Caco-2 (cell line): ENCODE data around the gene RALGAPA2. TPM values are rescaled to one million over a fixed set of nuclear protein-coding genes. Genes with fewer than 3 reads are reported as not detected.

Experiments used
- BruUV-seq: library from RNA; stranded (reverse); fragments of 400-500 nt; replicated peaks from 2 replicates; lab custom pipeline; 2021; lab: Mats Ljungman, UMichigan
- CTCF ChIA-PET: fragments of 300-600 bp; sonication (Branson Sonifier 250); formaldehyde crosslinking; loops from one replicate; lab custom pipeline; 2022; ENCODE audit warnings: antibody characterized with exemption; lab: Charles Lee
- POLR2A ChIA-PET: fragments of 300-600 bp; sonication (Branson Sonifier 250); formaldehyde crosslinking; loops from one replicate; lab custom pipeline; 2022; ENCODE audit warnings: antibody characterized with exemption; lab: Charles Lee
- DNase-seq, 2 experiments: peaks; one replicate each; pipeline versions ENCODE4 v3.0.0 to v3.0.0-alpha.2; 2020 to 2022
- H3K27me3 ChIP-seq: replicated peaks from 2 replicates; pipeline ENCODE4 v1.6.0; 2011; ENCODE audit warnings: low read length; ENCODE audit not compliant: control insufficient read depth, insufficient read depth
- H3K36me3 ChIP-seq: 2 replicates; pipeline ENCODE4 v1.5.1; 2011; ENCODE audit warnings: low read length; ENCODE audit not compliant: control insufficient read depth, insufficient read depth
- H3K4me1 ChIP-seq: fragments of 250-450 bp; sonication (Bioruptor Pico); 2 replicates; pipeline ENCODE4 v1.5.1; 2020; ENCODE audit warnings: mild to moderate bottlenecking
- H3K4me3 ChIP-seq: 2 replicates; pipeline ENCODE4 v1.5.1; 2011; ENCODE audit warnings: low read depth, mild to moderate bottlenecking, control low read depth, low read length
- H3K9me3 ChIP-seq: fragments of 250-450 bp; sonication (Bioruptor Pico); 2 replicates; pipeline ENCODE4 v1.5.1; 2020; ENCODE audit warnings: mild to moderate bottlenecking, moderate library complexity
- H3K27ac Mint-ChIP-seq: one replicate; pipeline ENCODE4 v1.8.0; 2022; ENCODE audit warnings: mixed read lengths; ENCODE audit not compliant: unreplicated experiment
- H3K27me3 Mint-ChIP-seq: one replicate; pipeline ENCODE4 v1.8.0; 2022; ENCODE audit warnings: mixed read lengths; ENCODE audit not compliant: insufficient read depth, unreplicated experiment
- H3K36me3 Mint-ChIP-seq: one replicate; pipeline ENCODE4 v1.8.0; 2022; ENCODE audit warnings: mild to moderate bottlenecking, mixed read lengths; ENCODE audit not compliant: insufficient read depth, unreplicated experiment
- H3K4me1 Mint-ChIP-seq: one replicate; pipeline ENCODE4 v1.8.0; 2022; ENCODE audit warnings: low read depth, mixed read lengths; ENCODE audit not compliant: unreplicated experiment
- H3K4me3 Mint-ChIP-seq: one replicate; pipeline ENCODE4 v1.8.0; 2022; ENCODE audit warnings: mild to moderate bottlenecking, moderate library complexity, mixed read lengths; ENCODE audit not compliant: unreplicated experiment
- H3K9me3 Mint-ChIP-seq: one replicate; pipeline ENCODE4 v1.8.0; 2022; ENCODE audit warnings: mixed read lengths; ENCODE audit not compliant: unreplicated experiment
- intact Hi-C: fragments of 100-400 bp; cut with micrococcal nuclease; formaldehyde crosslinking; loops from one replicate; pipeline ENCODE4 v1.10.0; 2022; ENCODE audit not compliant: unreplicated experiment
- total RNA-seq: library from RNA; stranded (reverse); gene quantifications from 2 replicates; pipeline ENCODE4 v1.2.3, GENCODE V29; 2022
- TF ChIP-seq, protein P1 (sequence below), 2 experiments: fragments of 200-600 bp in 1 of 2; IDR thresholded peaks; 1 replicate in 1 of 2; 2 replicates in 1 of 2; pipeline versions ENCODE4 v1.5.1 to v1.8.0; 2011 to 2022; ENCODE audit warnings: antibody characterized with exemption in 1 of 2, control low read depth in 1 of 2, inconsistent platforms in 1 of 2, low read depth in 1 of 2, low read length in 1 of 2, mild to moderate bottlenecking in 1 of 2, moderate library complexity in 1 of 2; ENCODE audit not compliant: insufficient read depth in 1 of 2, severe bottlenecking in 1 of 2, unreplicated experiment in 1 of 2

RALGAPA2 gene
- total RNA-seq, 1 experiment from 2014 or later: 17.3 TPM

- BruUV-seq: no TSS peak
- Mint-ChIP-seq H3K27ac (no peak overlapping the region), H3K4me3 (no peak overlapping the region), H3K9me3 (no peaks in the 10 kb centered on the region), H3K4me1 (no peaks in the 10 kb centered on the region), H3K27me3 (no peaks in the 10 kb centered on the region), H3K36me3 (no peaks in the 10 kb centered on the region)
- DNase-seq: no peak
- no peaks in the 10 kb centered on the region for H3K36me3 ChIP-seq
- no peaks in the 10 kb centered on the region for H3K27me3 ChIP-seq
- H3K4me1 ChIP-seq: no peaks in the 10 kb centered on the region
- ChIA-PET CTCF (no interaction called here), POLR2A (no interaction called here)
- TF ChIP-seq, protein P1, sequence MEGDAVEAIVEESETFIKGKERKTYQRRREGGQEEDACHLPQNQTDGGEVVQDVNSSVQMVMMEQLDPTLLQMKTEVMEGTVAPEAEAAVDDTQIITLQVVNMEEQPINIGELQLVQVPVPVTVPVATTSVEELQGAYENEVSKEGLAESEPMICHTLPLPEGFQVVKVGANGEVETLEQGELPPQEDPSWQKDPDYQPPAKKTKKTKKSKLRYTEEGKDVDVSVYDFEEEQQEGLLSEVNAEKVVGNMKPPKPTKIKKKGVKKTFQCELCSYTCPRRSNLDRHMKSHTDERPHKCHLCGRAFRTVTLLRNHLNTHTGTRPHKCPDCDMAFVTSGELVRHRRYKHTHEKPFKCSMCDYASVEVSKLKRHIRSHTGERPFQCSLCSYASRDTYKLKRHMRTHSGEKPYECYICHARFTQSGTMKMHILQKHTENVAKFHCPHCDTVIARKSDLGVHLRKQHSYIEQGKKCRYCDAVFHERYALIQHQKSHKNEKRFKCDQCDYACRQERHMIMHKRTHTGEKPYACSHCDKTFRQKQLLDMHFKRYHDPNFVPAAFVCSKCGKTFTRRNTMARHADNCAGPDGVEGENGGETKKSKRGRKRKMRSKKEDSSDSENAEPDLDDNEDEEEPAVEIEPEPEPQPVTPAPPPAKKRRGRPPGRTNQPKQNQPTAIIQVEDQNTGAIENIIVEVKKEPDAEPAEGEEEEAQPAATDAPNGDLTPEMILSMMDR (IDR thresholded peaks at IDR 0.05; ENCODE audit: insufficient read depth in 1 of 2, low read depth in 1 of 2, low read length in 1 of 2, severe bottlenecking in 1 of 2, unreplicated experiment in 1 of 2): no peak
- intact Hi-C loops: no loop called here
- H3K9me3 ChIP-seq: no peaks in the 10 kb centered on the region
- no peak overlapping the region for H3K4me3 ChIP-seq
Measured at GRCh38 chr20:20691477-20692235, 20.8 kb downstream of the RALGAPA2 start.

DNA sequence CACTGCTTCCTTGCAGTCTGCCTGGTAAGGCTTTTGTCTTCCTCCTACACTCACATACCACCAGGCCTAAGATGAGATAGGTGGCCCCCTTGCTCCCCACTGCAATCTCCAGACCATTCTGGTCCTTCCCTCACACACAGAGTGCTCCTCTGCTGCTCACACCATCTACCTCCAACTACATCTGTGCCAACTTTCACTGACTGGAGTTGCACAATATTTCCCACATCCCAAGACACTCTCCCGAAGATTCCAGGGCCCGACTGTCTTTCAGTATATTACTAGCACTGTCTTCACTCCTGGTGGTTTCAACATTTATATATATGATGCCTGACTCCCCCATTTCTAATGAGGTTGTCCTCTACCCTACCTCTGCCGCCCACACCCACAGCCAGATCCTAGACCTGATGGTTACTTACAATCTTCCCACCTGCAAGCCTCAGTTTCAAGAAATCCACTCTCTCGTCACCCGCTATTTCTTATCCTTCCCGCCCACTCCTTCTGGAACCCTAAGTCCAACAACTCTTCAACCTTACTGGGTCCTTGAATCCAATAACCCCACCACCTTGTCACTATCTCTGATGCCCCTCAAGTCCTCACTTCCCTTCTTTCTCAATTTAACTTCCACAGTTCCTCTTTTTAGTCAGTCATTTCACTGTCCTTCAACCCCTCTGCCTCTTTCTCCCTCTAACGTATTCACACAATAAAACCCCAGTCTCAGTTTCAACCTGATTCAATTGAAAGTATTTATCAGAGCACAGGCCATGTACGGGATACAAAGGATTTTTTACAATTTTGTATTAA lies 21.6 kb downstream of the RALGAPA2 start:
- Histone ChIP-seq H3K9me3 (no peaks in the 10 kb centered on the region), H3K4me3 (no peak overlapping the region), H3K27me3 (no peaks in the 10 kb centered on the region), H3K4me1 (no peaks in the 10 kb centered on the region), H3K36me3 (no peaks in the 10 kb centered on the region)
- intact Hi-C loops: no loop called here
- ChIA-PET CTCF (no interaction called here), POLR2A (no interaction called here)
- no TSS peak for BruUV-seq
- Mint-ChIP-seq H3K4me1 (no peaks in the 10 kb centered on the region), H3K27ac (no peak overlapping the region), H3K9me3 (no peaks in the 10 kb centered on the region), H3K36me3 (no peaks in the 10 kb centered on the region), H3K27me3 (no peaks in the 10 kb centered on the region), H3K4me3 (no peak overlapping the region)
- TF ChIP-seq, protein P1 (IDR thresholded peaks at IDR 0.05; ENCODE audit: insufficient read depth in 1 of 2, low read depth in 1 of 2, low read length in 1 of 2, severe bottlenecking in 1 of 2, unreplicated experiment in 1 of 2): no peak
- DNase-seq: no peak

DNA sequence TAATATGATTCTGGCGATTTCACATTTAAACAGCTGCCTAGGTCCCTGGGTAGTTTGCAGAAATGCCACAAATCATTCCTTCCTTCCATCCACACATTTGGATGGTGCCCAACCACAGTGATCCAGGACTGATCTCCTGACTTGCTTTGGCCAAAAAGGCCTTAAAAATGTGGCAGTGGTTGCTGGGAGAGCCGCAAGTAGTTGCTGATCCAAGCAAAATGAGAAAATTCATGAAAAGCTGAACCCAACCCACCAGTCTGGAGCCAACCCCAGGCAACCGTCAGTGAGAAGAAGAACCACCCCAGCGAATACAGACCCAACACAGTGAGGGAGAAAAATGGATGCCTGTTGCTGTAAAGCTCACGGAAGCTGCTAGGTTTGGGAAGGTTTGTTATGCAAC lies 25.1 kb downstream of the RALGAPA2 start:
- Mint-ChIP-seq H3K4me3 (no peak overlapping the region), H3K9me3 (no peaks in the 10 kb centered on the region), H3K36me3 (no peaks in the 10 kb centered on the region), H3K27ac (no peak overlapping the region), H3K27me3 (no peaks in the 10 kb centered on the region), H3K4me1 (no peaks in the 10 kb centered on the region)
- ChIA-PET CTCF (no interaction called here), POLR2A (interaction anchor here (0.5 kb wide), 1 partner anchor 25 kb away, joined by 12 read pairs; the partner anchor contains the start of gene RALGAPA2)
- H3K9me3 ChIP-seq: no peaks in the 10 kb centered on the region
- H3K4me1 ChIP-seq: no peaks in the 10 kb centered on the region
- H3K36me3 ChIP-seq: no peaks in the 10 kb centered on the region
- no peak overlapping the region for H3K4me3 ChIP-seq
- intact Hi-C loops: no loop called here
- no peaks in the 10 kb centered on the region for H3K27me3 ChIP-seq
- TF ChIP-seq, protein P1 (IDR thresholded peaks at IDR 0.05; ENCODE audit: insufficient read depth in 1 of 2, low read depth in 1 of 2, low read length in 1 of 2, severe bottlenecking in 1 of 2, unreplicated experiment in 1 of 2): no peak
- BruUV-seq: no TSS peak
- no peak for DNase-seq
